HG02642 (cell line): ENCODE measurements around the gene UBASH3B.

ENCODE experiments used
- ATAC-seq: cut with Tn5 transposase; IDR thresholded peaks from one replicate; pipeline ENCODE4 v1.9.1; 2021; ENCODE audit warnings: mild to moderate bottlenecking; ENCODE audit not compliant: unreplicated experiment, poor library complexity

The UBASH3B gene

DNA sequence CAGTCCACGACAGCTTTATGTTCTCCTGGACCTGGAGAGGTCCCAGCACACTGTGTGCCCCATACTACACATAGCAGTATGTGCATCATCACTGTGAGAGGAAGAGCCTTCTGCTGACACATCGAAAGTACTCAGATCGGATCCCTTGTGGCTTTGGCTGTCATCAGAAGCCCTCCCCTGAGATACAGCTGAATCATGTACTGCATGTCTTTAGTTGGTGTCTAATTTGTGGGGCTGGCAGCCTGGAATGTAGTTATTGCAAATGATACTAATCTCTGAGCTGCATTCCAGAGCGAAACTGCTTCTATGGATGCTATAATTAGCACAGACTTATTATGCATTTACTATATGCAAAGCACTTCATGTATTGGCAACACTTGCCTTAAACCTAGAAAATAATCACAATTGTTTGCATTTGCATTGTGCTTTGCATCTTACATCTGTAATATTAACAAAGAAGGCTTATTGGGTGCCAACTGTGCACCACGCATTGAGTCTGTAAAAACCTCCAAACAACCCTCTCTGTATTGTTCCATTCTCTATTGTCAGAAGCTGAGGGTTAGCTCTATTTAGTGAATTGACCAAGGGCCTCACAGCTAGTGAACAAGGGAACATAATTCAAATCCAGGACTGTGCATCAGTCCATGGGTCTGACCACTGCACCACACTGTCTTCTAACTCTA, 93.6 kb downstream of the UBASH3B start:
- peak; percentile 80 for ATAC-seq

DNA sequence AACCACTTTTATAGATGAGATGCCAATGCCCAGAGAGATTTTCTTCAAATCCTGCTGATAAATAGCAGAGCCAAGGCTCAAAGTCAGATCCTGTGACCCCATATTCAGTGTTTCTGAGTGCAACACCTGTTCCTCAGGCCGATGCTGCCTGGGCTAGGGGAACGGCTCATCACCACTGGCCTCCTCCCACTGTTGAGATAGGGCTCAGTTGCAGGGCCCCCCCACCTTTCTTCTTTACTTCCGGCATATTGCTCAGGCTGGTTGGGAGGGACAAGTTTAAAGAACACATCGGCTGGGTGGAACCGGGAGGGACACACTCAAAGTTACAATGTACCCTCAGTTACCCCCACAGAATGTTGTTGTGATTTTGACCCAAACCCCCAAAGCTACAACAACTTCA, 94.5 kb downstream of the UBASH3B start:
- no peak for ATAC-seq

DNA sequence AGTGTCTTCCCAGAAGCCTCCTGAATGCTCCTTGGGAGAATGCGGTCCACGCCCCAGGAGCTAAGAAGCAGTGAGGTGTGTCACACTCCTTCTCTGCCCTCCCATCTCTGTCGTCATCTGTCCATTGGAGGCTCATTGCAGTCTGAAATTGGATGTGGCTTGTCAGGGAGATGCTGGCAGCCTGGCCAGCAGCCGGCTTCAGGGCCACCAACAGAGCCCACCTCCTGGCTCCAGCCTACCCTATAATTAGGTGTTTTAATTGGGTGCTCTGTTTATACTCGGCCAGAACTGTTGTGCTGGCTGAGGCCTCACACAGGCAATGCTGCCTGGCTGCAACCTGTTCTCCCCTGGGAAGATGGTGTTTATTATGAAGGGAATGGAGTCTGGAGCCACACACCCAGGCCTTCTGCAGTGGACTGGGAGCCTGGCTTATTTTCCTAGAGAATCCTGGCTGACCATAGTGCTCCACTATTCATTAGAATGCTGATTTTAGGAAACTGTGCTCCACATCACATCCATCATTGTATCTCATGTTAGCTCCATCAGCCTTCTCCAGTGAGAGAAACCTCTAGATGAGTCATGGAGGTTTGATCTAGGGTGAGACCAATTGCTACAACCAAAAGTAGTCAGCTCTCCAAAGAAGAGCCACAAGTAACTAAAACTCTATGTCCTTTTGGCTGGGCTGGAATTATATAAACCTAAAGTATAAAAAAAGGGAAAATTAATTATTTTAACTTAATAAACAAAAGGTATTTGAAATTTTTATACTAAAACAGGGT, 96.0 kb downstream of the UBASH3B start:
- ATAC-seq = no peak

DNA sequence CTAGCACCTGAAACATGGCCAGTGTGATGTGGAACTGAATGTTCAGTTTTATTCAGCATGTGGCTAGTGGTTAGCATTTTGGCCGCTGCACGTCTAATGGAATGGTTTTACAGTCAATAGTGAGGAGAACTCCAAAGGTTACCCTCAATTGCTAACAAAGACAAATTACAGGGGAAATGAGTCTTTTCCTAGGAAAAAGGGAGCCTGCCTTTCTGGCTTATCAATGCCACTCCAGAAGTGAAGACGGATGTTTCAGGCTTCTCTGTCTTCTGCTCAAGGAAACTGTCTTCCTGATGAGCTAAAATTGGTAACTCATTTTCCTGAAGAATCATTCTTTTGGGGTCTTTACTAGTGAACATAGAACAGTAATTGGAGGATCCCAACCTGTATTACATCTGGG, 98.5 kb downstream of the UBASH3B start:
- no peak for ATAC-seq

DNA sequence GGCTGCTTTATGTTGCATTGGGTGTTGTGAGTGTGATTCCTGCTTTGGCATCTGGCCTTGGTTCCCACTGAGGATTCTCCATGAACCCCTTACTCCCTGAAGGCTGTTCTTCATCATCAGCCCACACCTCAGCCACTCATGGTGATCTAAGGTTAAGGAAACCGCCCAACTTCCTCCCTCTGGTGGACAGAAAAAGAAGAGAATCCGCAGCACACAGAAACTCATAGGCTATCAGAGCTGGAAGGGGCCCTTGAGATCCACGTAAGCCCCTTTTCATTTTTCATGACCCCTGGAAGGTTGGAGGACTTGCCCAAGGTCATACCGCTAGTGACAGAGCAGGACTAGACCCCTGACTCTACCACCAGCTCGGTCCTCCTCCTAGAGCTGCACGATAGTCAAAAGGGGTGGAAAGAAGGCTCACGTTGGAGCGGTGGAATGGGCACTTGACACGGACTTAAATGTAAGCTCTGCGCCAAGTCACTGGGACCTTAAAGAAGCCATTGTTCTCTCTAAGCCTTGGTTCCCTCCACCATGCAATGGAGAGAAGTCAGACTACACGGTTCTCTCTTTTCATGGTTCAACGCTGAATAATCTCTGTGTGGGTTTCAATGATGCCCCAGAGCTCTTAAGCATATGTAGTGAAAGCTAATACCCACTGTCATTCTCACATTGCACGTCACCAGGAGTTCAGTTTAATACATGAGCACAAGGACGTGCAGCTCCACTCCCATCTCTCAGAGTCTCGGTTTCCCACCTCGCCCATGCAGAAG, 99.2 kb downstream of the UBASH3B start:
- peak; percentile 57 for ATAC-seq

DNA sequence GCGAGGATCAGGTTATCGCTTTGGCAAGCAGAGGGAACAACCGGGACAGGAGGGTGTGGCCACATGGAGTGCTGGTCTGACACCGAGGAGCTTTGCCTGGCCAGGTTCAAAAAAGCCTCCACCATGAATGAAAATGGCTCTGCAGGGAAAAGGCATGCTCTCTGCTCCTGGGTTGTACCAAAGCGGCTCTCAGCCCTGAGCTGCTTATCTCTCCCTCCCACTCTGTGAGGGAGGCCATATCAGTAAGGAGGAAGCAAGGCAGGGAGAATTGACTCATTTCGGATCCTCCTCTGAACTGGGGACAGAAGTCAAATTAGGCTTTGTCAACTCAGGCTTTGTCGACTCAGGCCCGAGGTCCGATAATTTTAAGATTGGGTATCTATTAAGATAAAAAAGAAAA, 99.9 kb downstream of the UBASH3B start:
- no peak for ATAC-seq

DNA sequence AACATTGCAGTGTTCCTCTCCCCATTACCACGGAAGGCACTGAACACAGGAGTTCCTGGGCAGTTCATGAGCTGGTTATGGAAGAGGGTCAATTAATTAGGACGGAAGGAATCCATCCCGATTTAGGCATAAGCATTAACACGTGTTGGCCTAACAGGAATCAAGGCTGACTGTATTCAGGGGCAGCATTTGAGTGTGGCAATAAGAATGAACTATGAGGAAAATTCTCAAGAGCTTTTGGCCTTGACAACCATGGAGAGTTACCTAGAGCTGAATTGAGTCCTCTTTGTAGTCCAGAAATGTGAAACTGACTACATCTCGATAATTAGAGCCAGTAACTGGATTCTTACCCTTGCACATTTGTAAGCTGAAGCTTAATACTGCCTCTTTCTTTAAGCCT, 100.4 kb downstream of the UBASH3B start:
- ATAC-seq = no peak

DNA sequence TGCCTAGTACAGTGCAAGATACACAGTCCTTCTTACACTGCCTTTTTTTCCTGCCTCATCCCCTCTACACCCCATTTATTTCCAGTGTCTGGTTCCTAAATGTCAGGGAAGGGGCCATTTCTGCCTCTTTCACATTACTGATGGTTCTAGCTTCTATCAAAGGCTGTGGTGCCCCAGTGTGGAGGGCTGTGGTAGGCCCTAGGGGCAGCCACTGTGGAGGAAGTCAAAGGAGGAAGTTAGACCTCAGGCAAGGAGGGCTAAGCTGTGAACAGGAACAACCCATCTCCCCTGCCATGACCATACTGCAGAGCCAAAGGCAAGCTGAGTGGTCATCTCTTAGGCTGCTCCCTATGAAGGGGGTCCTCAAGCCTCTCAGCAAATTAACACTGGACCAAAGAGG, 100.9 kb downstream of the UBASH3B start:
- peak; percentile 68 for ATAC-seq

DNA sequence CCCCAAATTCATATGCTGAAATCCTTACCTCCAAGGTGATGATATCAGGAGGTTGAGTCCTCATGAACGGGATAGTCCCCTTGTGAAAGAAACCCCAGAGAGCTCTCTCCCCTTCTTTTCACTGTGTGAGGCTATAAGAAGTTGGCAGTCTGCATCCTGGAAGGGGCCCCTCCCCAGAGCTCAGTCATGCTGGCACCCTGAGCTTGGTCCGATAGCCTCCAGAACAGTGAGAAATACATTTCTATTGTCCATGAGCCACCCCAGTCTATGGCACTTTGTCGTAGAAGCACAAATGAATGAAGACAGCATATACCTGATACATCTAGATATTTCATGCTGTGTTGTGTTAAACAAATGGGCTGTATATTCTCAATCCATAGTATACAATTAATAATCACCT, 101.7 kb downstream of the UBASH3B start:
- ATAC-seq = no peak

DNA sequence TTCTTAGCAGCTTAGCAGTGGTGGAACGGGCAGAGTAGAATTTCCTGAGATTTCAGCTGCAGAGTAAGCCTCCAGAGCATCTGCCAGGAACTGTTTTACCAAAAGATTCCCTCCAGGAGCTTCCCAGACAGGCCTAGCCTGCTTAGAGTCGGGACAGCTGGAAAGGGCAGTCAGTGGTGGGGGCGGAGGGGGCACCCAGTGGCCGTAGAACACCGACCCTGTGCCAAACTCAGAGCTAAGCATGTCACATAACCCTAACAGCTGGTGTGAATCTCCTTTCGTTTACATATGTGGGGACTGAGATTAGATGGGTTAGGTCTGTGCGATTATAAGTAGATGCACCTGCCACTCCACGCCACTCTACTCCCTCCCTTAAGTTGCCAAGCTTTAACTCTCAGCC, 102.8 kb downstream of the UBASH3B start:
- ATAC-seq = no peak

DNA sequence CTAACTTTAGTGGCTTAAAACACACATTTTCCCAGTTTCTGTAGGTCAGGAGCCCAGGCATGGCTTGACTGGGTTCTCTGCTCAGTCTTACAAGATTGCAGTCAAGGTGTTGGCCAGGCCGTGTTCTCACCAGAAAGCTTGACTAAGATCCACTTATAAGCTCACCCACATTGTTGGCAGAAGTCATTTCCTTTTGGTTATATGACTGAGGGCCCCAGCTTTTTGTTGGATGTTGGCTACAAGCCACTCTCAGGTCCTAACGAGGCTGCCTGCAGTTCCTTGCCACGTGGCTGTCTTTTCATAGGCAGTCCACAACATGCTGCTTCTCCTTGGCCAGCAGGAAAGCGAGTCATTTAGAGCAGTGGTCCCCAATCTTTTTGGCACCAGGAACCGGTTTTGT, 103.5 kb downstream of the UBASH3B start:
- ATAC-seq = no peak

DNA sequence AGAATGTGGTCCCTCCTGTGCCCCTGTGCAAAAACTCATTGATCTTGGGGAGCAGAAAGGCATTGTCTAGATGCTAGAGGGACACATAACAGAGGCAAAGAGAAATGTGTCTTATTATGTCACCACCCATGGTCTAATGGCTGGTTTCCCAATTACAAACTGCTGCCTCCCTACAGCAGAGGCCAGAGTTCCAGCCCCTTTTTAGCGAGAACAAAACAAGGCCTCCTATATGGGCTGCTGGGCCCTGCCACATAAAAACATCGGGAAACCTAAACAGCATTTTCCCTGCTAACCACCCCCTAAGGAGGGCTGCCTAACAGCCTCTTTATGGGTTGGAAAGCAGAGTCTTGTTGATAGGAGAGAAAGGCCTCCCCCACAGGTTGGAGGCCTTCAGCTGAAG, 107.6 kb downstream of the UBASH3B start:
- no peak for ATAC-seq

DNA sequence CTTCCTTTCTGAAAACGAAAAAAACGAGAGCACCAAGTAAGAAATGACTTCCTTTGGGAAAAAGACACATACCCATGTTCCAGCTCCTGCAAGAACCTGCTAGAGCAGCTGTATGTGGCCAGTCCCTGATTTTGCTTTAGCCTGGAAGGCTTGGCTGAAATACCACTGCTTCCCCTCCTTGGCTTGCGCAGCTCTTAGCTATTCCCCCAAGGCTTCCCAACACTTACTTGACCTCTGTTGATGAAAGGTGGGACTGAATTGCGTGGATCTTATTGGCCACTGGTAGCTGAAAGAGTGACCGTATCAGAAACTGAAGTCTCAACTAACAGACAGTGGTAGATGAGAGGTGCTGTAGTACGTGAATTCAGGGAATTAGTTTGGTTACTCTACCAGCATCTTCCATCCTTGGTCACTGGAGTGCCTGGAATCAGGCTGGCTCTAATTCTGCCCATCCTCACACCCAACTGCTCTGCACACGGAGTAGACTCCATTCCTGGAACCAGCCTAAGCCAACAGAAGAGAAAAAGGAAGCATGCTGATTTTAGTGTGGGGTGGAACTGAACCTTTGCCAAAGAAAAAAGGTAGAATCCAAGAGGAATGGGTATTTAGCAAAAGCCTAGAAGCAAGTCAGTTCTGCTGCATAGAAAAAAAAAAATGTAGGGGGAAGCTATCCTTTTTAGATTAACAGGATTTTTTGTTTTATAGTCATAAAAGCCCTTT, 109.0 kb downstream of the UBASH3B start:
- ATAC-seq = no peak

DNA sequence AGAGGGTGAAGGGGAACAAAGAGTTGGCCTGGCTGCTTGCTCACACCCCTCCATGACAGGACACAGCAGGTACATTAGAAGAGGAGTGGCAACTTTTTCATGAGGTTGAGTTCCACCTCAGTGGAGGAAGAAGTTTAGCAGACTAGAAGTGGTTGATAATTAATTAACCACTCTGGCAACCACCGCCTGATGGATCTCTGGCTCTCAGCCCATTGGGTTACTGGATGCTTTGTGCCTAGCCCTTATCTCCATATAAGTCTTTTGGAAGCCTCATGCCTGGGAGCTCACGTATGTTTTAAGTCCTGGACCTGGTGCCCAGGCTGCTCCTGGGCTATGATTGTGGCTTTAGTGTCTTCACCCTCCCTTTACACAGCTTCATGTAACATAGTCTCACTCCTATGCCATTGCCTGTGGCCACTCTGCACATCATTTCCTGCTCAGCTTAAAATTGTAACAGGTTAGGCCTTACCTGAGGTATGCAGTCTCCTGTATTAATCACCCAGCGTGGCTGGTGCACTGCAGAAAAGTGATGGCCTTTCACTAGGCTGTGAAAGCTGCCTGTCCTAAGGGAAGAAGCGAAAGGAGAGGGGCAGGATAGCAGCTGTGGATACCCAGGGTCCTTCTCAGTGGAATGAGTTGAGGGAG, 110.1 kb downstream of the UBASH3B start:
- ATAC-seq = no peak

DNA sequence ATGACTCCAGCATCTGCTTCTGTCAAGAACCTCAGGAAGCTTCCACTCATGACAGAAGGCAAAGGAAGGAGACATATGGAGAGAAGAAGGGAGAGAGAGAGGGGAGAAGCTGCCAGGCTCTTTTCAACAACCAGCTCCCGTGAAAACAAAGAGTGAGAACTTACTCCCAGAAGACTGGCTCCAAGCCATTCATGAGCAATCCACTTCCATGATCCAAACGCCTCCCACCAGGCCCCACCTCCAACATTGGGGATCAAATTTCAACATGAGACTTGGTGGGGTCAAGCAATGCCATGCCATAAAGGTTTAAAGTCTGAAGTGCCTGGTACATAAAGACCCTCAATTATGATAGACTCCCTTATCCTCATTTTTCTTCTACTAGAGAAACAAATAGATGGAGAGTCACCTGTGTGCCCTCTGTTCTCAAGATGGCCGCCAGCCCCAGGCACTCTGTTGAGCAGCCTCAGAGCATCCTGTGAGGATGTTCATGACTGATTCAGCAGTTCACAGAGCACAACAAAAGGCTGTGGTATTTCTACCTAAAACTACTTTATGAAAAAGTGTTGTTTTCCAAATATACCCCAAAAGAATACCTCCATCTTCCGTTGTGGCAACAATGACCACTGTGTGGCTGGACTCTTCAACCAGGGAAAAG, 113.7 kb downstream of the UBASH3B start:
- no peak for ATAC-seq

DNA sequence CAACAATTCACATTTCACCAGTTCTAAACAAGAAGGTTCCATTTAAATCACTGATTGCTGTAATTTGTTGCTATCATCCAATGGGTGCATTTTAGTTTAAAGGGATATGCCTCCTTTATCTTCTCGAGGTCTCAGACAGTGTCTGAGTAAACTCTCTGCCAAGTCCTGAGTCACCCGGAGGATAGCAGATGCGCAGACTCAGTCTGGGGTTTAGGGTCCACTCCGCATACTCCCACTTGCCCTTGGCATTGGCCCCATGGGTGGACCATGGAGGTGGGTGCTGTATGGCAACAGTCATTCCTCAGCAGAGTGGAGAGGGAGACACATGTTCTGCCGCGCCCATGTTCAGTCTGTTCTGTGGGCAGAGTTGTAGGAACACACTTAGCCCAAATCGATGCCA, 117.4 kb downstream of the UBASH3B start:
- ATAC-seq = no peak

DNA sequence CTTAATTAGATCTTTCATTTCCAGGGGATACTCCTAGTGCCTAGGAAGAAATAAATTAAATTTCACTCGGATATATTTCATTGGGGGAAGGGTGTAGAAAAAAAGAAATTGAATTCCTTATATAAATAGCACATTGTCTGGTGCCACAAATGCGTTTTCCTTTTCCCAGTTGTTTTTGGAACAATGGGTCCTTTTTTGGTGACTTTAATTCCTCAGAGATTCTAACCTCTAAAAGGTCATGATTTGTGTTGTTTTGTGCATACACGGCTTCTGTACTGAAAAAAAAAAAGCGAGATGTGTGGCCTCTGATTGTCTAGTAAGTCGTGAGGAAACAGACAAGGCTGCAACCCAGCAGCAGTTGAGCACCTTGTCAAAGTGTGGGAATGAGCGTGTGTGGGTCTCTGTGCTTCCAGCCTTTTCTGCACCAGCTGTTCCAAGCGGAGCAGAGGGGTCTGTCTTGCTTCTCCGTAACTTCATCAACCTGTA, 118.3 kb downstream of the UBASH3B start:
- no peak for ATAC-seq

DNA sequence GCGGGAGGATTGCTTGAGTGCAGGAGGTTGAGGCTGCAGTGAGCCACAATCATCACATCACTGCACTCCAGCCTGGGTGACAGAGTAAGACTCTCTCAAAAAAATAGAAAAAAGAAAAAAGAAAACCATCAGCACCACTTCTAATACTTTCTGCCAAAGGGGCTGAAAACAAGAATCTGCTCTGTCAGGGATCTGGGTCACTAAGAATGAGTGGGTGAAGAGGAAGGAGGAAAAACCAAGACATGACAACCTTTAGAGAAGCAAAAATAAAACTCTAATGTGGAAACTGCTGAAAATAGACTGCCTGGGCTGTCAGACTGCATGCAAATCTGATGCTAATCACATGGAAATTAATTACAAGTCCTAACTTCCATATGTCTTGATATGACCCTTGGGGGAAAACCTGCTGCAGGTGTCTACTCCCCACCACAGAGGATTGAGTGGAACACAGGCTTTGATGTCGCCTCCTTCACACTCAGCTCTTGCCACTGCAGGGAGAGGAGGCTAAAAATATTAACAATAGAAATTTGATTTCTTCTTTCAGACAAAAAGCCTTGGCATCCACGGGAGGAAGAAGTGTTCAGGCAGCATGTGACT, 120.3 kb downstream of the UBASH3B start:
- ATAC-seq = no peak

DNA sequence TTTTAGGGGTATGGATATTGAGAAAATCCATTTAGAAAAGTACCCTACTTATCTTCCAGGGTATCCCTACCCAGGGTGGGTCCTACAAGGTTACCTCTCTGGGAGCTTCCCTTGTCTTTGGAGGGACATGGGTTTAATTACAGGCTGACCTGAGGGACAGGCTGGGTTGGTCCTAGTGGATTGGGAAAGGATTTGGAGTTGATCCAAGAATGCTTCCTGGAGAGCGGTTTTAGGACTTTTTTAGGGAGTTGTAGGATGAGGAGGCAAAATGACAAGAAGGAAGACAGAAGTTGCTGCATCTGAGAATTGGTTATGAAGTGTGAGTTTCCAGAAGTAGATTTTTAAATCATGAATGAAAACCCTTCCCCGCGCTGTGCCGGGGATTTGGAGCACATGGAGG, 121.0 kb downstream of the UBASH3B start:
- ATAC-seq = no peak
